WTC11 (cell line): ENCODE measurements around the gene KCNK5. TPM values are rescaled to one million over a fixed set of nuclear protein-coding genes. Genes with fewer than 3 reads are reported as not detected.

Experiments
- ATAC-seq: fragments of 200-7000 bp; cut with Tn5 transposase; 2 replicates; pipeline ENCODE4 v1.10.0; 2021; ENCODE audit warnings: mild to moderate bottlenecking, moderate library complexity
- CTCF ChIA-PET: fragments of 300-600 bp; sonication (Branson Sonifier 250); formaldehyde crosslinking; loops from one replicate; lab custom pipeline; 2021; ENCODE audit warnings: antibody characterized with exemption; lab: Charles Lee
- POLR2A ChIA-PET: fragments of 350-600 bp; sonication (Branson Sonifier 250); formaldehyde crosslinking; loops from one replicate; lab custom pipeline; 2021; ENCODE audit warnings: antibody characterized with exemption; lab: Charles Lee
- DNase-seq: peaks from one replicate; pipeline ENCODE4 v3.0.0; 2021; ENCODE audit warnings: low spot score
- H3K27ac Mint-ChIP-seq: 2 replicates; pipeline ENCODE4 v1.8.0; 2021; ENCODE audit warnings: mixed read lengths
- H3K27me3 Mint-ChIP-seq: 2 replicates; pipeline ENCODE4 v1.8.0; 2021; ENCODE audit warnings: low read depth, mild to moderate bottlenecking, moderate library complexity, mixed read lengths
- H3K36me3 Mint-ChIP-seq: 2 replicates; pipeline ENCODE4 v1.8.0; 2021; ENCODE audit warnings: mixed read lengths
- H3K4me1 Mint-ChIP-seq: 2 replicates; pipeline ENCODE4 v1.8.0; 2022; ENCODE audit warnings: mixed read lengths
- H3K4me3 Mint-ChIP-seq: 2 replicates; pipeline ENCODE4 v1.8.0; 2021; ENCODE audit warnings: mild to moderate bottlenecking, moderate library complexity, mixed read lengths
- H3K9me3 Mint-ChIP-seq: 2 replicates; pipeline ENCODE4 v1.8.0; 2021; ENCODE audit warnings: mixed read lengths
- CBFB ChIP-seq: sonication (generic); formaldehyde crosslinking; IDR thresholded peaks from 2 replicates; pipeline ENCODE4 v1.8.1; 2022; ENCODE audit warnings: mild to moderate bottlenecking, low read depth, missing genetic modification reagents
- CREM ChIP-seq: sonication (generic); formaldehyde crosslinking; IDR thresholded peaks from 2 replicates; pipeline ENCODE4 v1.8.1; 2022; ENCODE audit warnings: mild to moderate bottlenecking, missing genetic modification reagents, moderate library complexity
- ELF4 ChIP-seq: sonication (generic); formaldehyde crosslinking; IDR thresholded peaks from 2 replicates; pipeline ENCODE4 v1.8.1; 2022; ENCODE audit warnings: low read depth, mild to moderate bottlenecking, moderate library complexity, missing genetic modification reagents
- ESRRA ChIP-seq: sonication (generic); formaldehyde crosslinking; IDR thresholded peaks from 2 replicates; pipeline ENCODE4 v1.8.1; 2022; ENCODE audit warnings: mild to moderate bottlenecking, missing genetic modification reagents, borderline replicate concordance
- FOXJ3 ChIP-seq: sonication (generic); formaldehyde crosslinking; IDR thresholded peaks from 2 replicates; pipeline ENCODE4 v1.9.0; 2021; ENCODE audit warnings: missing genetic modification reagents, mild to moderate bottlenecking, borderline replicate concordance
- FOXP1 ChIP-seq: sonication (generic); formaldehyde crosslinking; IDR thresholded peaks from 2 replicates; pipeline ENCODE4 v1.8.0; 2022; ENCODE audit warnings: missing genetic modification reagents, mild to moderate bottlenecking, moderate library complexity, borderline replicate concordance
- FOXP4 ChIP-seq: sonication (generic); formaldehyde crosslinking; IDR thresholded peaks from 2 replicates; pipeline ENCODE4 v1.8.0; 2022; ENCODE audit warnings: mild to moderate bottlenecking, missing genetic modification reagents
- HMGXB4 ChIP-seq: sonication (generic); formaldehyde crosslinking; IDR thresholded peaks from 2 replicates; pipeline ENCODE4 v1.8.1; 2023; ENCODE audit warnings: mild to moderate bottlenecking, moderate library complexity, missing genetic modification reagents
- JAZF1 ChIP-seq: fragments of 250-450 bp; sonication (Bioruptor Pico); IDR thresholded peaks from 2 replicates; pipeline ENCODE4 v1.9.0; 2021; ENCODE audit warnings: moderate library complexity, mild to moderate bottlenecking, inconsistent platforms
- JUN ChIP-seq: sonication (generic); formaldehyde crosslinking; IDR thresholded peaks from 2 replicates; pipeline ENCODE4 v1.8.0; 2023; ENCODE audit warnings: mild to moderate bottlenecking, missing genetic modification reagents
- KAT7 ChIP-seq: sonication (generic); formaldehyde crosslinking; IDR thresholded peaks from 2 replicates; pipeline ENCODE4 v1.8.1; 2023; ENCODE audit warnings: missing genetic modification reagents, mild to moderate bottlenecking, borderline replicate concordance
- MAX ChIP-seq: sonication (generic); formaldehyde crosslinking; IDR thresholded peaks from 2 replicates; pipeline ENCODE4 v1.8.0; 2022; ENCODE audit warnings: mild to moderate bottlenecking, missing genetic modification reagents
- NR3C1 ChIP-seq: sonication (generic); formaldehyde crosslinking; conservative IDR thresholded peaks from 2 replicates; pipeline ENCODE4 v1.8.1; 2023; ENCODE audit warnings: low read depth, mild to moderate bottlenecking, missing genetic modification reagents
- PRDM15 ChIP-seq: sonication (generic); formaldehyde crosslinking; IDR thresholded peaks from 2 replicates; pipeline ENCODE4 v1.8.0; 2022; ENCODE audit warnings: missing genetic modification reagents
- RORB ChIP-seq: fragments of 250-450 bp; sonication (Bioruptor Pico); IDR thresholded peaks from 2 replicates; pipeline ENCODE4 v1.9.0; 2021; ENCODE audit warnings: mild to moderate bottlenecking
- SMAD3 ChIP-seq: sonication (generic); formaldehyde crosslinking; IDR thresholded peaks from 2 replicates; pipeline ENCODE4 v1.8.0; 2022; ENCODE audit warnings: missing genetic modification reagents, mild to moderate bottlenecking, borderline replicate concordance
- SMAD4 ChIP-seq: sonication (generic); formaldehyde crosslinking; IDR thresholded peaks from 2 replicates; pipeline ENCODE4 v1.8.0; 2022; ENCODE audit warnings: mild to moderate bottlenecking, missing genetic modification reagents
- SOX15 ChIP-seq: fragments of 250-450 bp; sonication (Bioruptor Pico); IDR thresholded peaks from 2 replicates; pipeline ENCODE4 v1.9.0; 2021; ENCODE audit warnings: mild to moderate bottlenecking
- TCF7 ChIP-seq: sonication (generic); formaldehyde crosslinking; IDR thresholded peaks from 2 replicates; pipeline ENCODE4 v1.8.0; 2022; ENCODE audit warnings: mild to moderate bottlenecking, low read depth, missing genetic modification reagents, moderate library complexity
- TEAD4 ChIP-seq: sonication (generic); formaldehyde crosslinking; IDR thresholded peaks from 2 replicates; pipeline ENCODE4 v1.8.0; 2022; ENCODE audit warnings: mild to moderate bottlenecking, missing genetic modification reagents
- ZNF263 ChIP-seq: sonication (generic); formaldehyde crosslinking; IDR thresholded peaks from 2 replicates; pipeline ENCODE4 v1.8.1; 2022; ENCODE audit warnings: low read depth, mild to moderate bottlenecking, moderate library complexity, missing genetic modification reagents
- ZNF396 ChIP-seq: fragments of 250-450 bp; sonication (Bioruptor Pico); IDR thresholded peaks from 2 replicates; pipeline ENCODE4 v1.8.0; 2021; ENCODE audit warnings: mild to moderate bottlenecking, moderate library complexity, borderline replicate concordance
- ZNF423 ChIP-seq: fragments of 250-450 bp; sonication (Bioruptor Pico); IDR thresholded peaks from 2 replicates; pipeline ENCODE4 v2.1.2; 2022; ENCODE audit warnings: mild to moderate bottlenecking, moderate library complexity
- ZNF671 ChIP-seq: fragments of 250-450 bp; sonication (Bioruptor Pico); IDR thresholded peaks from 2 replicates; pipeline ENCODE4 v1.8.0; 2021; ENCODE audit warnings: mild to moderate bottlenecking
- ZSCAN18 ChIP-seq: fragments of 250-450 bp; sonication (Bioruptor Pico); IDR thresholded peaks from 2 replicates; pipeline ENCODE4 v2.1.2; 2022; ENCODE audit warnings: mild to moderate bottlenecking, moderate library complexity
- total RNA-seq: library from RNA; stranded (reverse); gene quantifications from 3 replicates; pipeline ENCODE4 v1.2.3, GENCODE V29; 2021

Gene KCNK5
- total RNA-seq, 1 experiment from 2014 or later = 41.8 TPM

- Mint-ChIP-seq H3K27ac (no peak overlapping the region), H3K4me1 (peaks cover 6% of the 10 kb centered on the region), H3K36me3 (no peaks in the 10 kb centered on the region), H3K27me3 (peaks cover 6% of the 10 kb centered on the region), H3K9me3 (no peaks in the 10 kb centered on the region), H3K4me3 (no peak overlapping the region)
- DNase-seq (no peak), ATAC-seq (no peak)
- TF ChIP-seq ZSCAN18 (no peak), ZNF671 (CRISPR knock-in tag) (no peak), HMGXB4 (CRISPR knock-in tag) (no peak), PRDM15 (CRISPR knock-in tag) (no peak), NR3C1 (CRISPR knock-in tag) (no peak), SOX15 (CRISPR knock-in tag) (no peak), ZNF263 (CRISPR knock-in tag) (no peak), JUN (CRISPR knock-in tag) (no peak), ZNF423 (CRISPR knock-in tag) (no peak), RORB (CRISPR knock-in tag) (no peak), SMAD4 (no peak), FOXJ3 (CRISPR knock-in tag) (no peak), FOXP1 (CRISPR knock-in tag) (no peak), ZNF396 (no peak), FOXP4 (CRISPR knock-in tag) (no peak), CREM (CRISPR knock-in tag) (no peak)
- POLR2A ChIA-PET = no interaction called here
- CTCF ChIA-PET = interaction anchor here (1.7 to 1.9 kb wide), 3 partner anchors 14 to 152 kb away, joined by 5 to 9 read pairs (median 6); no protein-coding TSS in a partner anchor
These were observed 78.1 kb downstream of the KCNK5 start for GRCh38 chr6:39151211-39151610.

- H3K27ac Mint-ChIP-seq = no peak overlapping the region
- no peaks in the 10 kb centered on the region for H3K9me3 Mint-ChIP-seq
- peaks cover 6% of the 10 kb centered on the region for H3K27me3 Mint-ChIP-seq
- DNase-seq (no peak), ATAC-seq (no peak)
- CTCF ChIA-PET = interaction anchor here (0.6 kb wide), 1 partner anchor 600 kb away, joined by 4 read pairs; no protein-coding TSS in a partner anchor
- no peaks in the 10 kb centered on the region for H3K36me3 Mint-ChIP-seq
- H3K4me1 Mint-ChIP-seq = peaks cover 13% of the 10 kb centered on the region
- no peak for TF ChIP-seq ESRRA (CRISPR knock-in tag)
- no peak for TF ChIP-seq KAT7 (CRISPR knock-in tag)
- no peak for TF ChIP-seq MAX (CRISPR knock-in tag)
- no peak for TF ChIP-seq TCF7 (CRISPR knock-in tag)
- TF ChIP-seq JAZF1 (CRISPR knock-in tag) = no peak
- TF ChIP-seq TEAD4 = no peak
- TF ChIP-seq ZNF423 (CRISPR knock-in tag) = no peak
- TF ChIP-seq ELF4 (CRISPR knock-in tag) = no peak
- no peak for TF ChIP-seq CBFB (CRISPR knock-in tag)
- TF ChIP-seq SMAD3 = no peak
- TF ChIP-seq, all 79 proteins: peak for 0
- POLR2A ChIA-PET = no interaction called here
- no peak overlapping the region for H3K4me3 Mint-ChIP-seq
These were observed 84.6 kb downstream of the KCNK5 start for GRCh38 chr6:39144481-39145173.
